HEK293 (cell line): ENCODE results near the gene KCNT1.

Source experiments
- CTCF ChIA-PET: fragments of 350-600 bp; formaldehyde crosslinking; extraction: SDS; loops from one replicate; lab custom pipeline; 2021; ENCODE audit warnings: antibody characterized with exemption; lab: Yijun Ruan, JAX
- POLR2A ChIA-PET: fragments of 300-600 bp; formaldehyde crosslinking; extraction: SDS; loops from one replicate; lab custom pipeline; 2020; ENCODE audit warnings: antibody characterized with exemption, inconsistent platforms; lab: Yijun Ruan, JAX
- H3K27ac ChIP-seq: fragments of 200-500 bp; sonication (Bioruptor generic); 2 replicates; pipeline ENCODE4 v1.5.1; 2014; ENCODE audit warnings: low read depth, low read length, control low read depth, inconsistent platforms; ENCODE audit errors: extremely low read depth
- H3K36me3 ChIP-seq, 2 experiments: fragments of 200-500 bp in 1 of 2; sonication (Bioruptor generic) in 1 of 2; 1 replicate in 1 of 2; 2 replicates in 1 of 2; pipeline ENCODE4 v1.5.1; 2014 to 2017; ENCODE audit warnings: inconsistent platforms in 2 of 2, low read length in 2 of 2; ENCODE audit not compliant: control insufficient read depth in 2 of 2, insufficient read depth in 1 of 2
- H3K4me1 ChIP-seq: fragments of 200-500 bp; sonication (Bioruptor generic); 2 replicates; pipeline ENCODE4 v1.5.1; 2014; ENCODE audit warnings: mild to moderate bottlenecking, low read length, inconsistent platforms; ENCODE audit not compliant: control insufficient read depth, insufficient read depth
- H3K4me3 ChIP-seq: 2 replicates; pipeline ENCODE4 v1.5.1; 2011; ENCODE audit warnings: low read depth, mild to moderate bottlenecking, control low read depth, low read length, moderate library complexity
- H3K9me3 ChIP-seq: fragments of 200-500 bp; sonication (Bioruptor generic); 2 replicates; pipeline ENCODE4 v1.5.1; 2014; ENCODE audit warnings: low read depth, low read length, inconsistent platforms; ENCODE audit not compliant: control insufficient read depth, insufficient read depth
- FEZF1 ChIP-seq: fragments of 450-650 bp; formaldehyde crosslinking; IDR thresholded peaks from 2 replicates; pipeline ENCODE4 v1.5.1; 2016; ENCODE audit warnings: missing biosample characterization, missing genetic modification characterization
- KLF7 ChIP-seq: fragments of 450-650 bp; formaldehyde crosslinking; IDR thresholded peaks from 2 replicates; pipeline ENCODE4 v1.5.1; 2016; ENCODE audit warnings: missing biosample characterization, missing genetic modification characterization, borderline replicate concordance
- SP7 ChIP-seq: fragments of 450-650 bp; formaldehyde crosslinking; IDR thresholded peaks from 2 replicates; pipeline ENCODE4 v1.5.1; 2016; ENCODE audit warnings: missing biosample characterization, missing genetic modification characterization
- ZEB2 ChIP-seq: fragments of 450-650 bp; formaldehyde crosslinking; IDR thresholded peaks from 2 replicates; pipeline ENCODE4 v1.5.1; 2016; ENCODE audit warnings: missing biosample characterization, missing genetic modification characterization
- ZIC2 ChIP-seq: fragments of 450-650 bp; formaldehyde crosslinking; IDR thresholded peaks from 2 replicates; pipeline ENCODE4 v1.5.1; 2016; ENCODE audit warnings: missing biosample characterization, missing genetic modification characterization
- ZNF114 ChIP-seq: fragments of 450-650 bp; formaldehyde crosslinking; IDR thresholded peaks from 2 replicates; pipeline ENCODE4 v1.5.0; 2017; ENCODE audit warnings: missing biosample characterization, missing genetic modification characterization
- ZNF140 ChIP-seq: fragments of 450-650 bp; formaldehyde crosslinking; IDR thresholded peaks from 2 replicates; pipeline ENCODE4 v1.5.1; 2016; ENCODE audit warnings: missing biosample characterization, missing genetic modification characterization
- ZNF146 ChIP-seq: fragments of 450-650 bp; formaldehyde crosslinking; IDR thresholded peaks from 2 replicates; pipeline ENCODE4 v1.5.1; 2016; ENCODE audit warnings: missing biosample characterization, missing genetic modification characterization
- ZNF211 ChIP-seq: fragments of 450-650 bp; formaldehyde crosslinking; IDR thresholded peaks from 2 replicates; pipeline ENCODE4 v1.5.1; 2016; ENCODE audit warnings: low read depth, missing biosample characterization, missing genetic modification characterization
- ZNF433 ChIP-seq: fragments of 450-650 bp; formaldehyde crosslinking; IDR thresholded peaks from 2 replicates; pipeline ENCODE4 v1.5.1; 2016; ENCODE audit warnings: missing biosample characterization, missing genetic modification characterization, low read depth
- ZNF549 ChIP-seq: fragments of 450-650 bp; IDR thresholded peaks from 2 replicates; pipeline ENCODE4 v1.5.1; 2018; ENCODE audit warnings: missing biosample characterization, missing genetic modification characterization, mild to moderate bottlenecking, inconsistent platforms, moderate library complexity
- ZNF560 ChIP-seq: fragments of 450-650 bp; formaldehyde crosslinking; IDR thresholded peaks from 2 replicates; pipeline ENCODE4 v1.5.1; 2017; ENCODE audit warnings: missing biosample characterization, missing genetic modification characterization, borderline replicate concordance
- ZNF561 ChIP-seq: fragments of 450-650 bp; IDR thresholded peaks from 2 replicates; pipeline ENCODE4 v1.5.1; 2018; ENCODE audit warnings: missing biosample characterization, missing genetic modification characterization, borderline replicate concordance
- ZNF707 ChIP-seq: fragments of 450-650 bp; formaldehyde crosslinking; IDR thresholded peaks from 2 replicates; pipeline ENCODE4 v1.5.1; 2016; ENCODE audit warnings: missing biosample characterization, missing genetic modification characterization
- ZNF777 ChIP-seq: fragments of 450-650 bp; formaldehyde crosslinking; IDR thresholded peaks from 2 replicates; pipeline ENCODE4 v1.5.1; 2017; ENCODE audit warnings: missing biosample characterization, missing genetic modification characterization, borderline replicate concordance
- ZNF785 ChIP-seq: fragments of 450-650 bp; formaldehyde crosslinking; IDR thresholded peaks from 2 replicates; pipeline ENCODE4 v1.5.1; 2016; ENCODE audit warnings: missing biosample characterization, missing genetic modification characterization
- ZNF830 ChIP-seq: fragments of 450-650 bp; IDR thresholded peaks from 2 replicates; pipeline ENCODE4 v1.5.0; 2018; ENCODE audit warnings: missing biosample characterization, missing genetic modification characterization, low read depth, mild to moderate bottlenecking, moderate library complexity
- ZSCAN23 ChIP-seq: fragments of 450-650 bp; formaldehyde crosslinking; IDR thresholded peaks from 2 replicates; pipeline ENCODE4 v1.5.1; 2016; ENCODE audit warnings: missing biosample characterization, missing genetic modification characterization
- TF ChIP-seq, protein P1 (sequence below): fragments of 450-650 bp; formaldehyde crosslinking; IDR thresholded peaks from 2 replicates; pipeline ENCODE4 v1.5.1; 2016; ENCODE audit warnings: missing biosample characterization, missing genetic modification characterization
- TF ChIP-seq, protein P2 (sequence below): fragments of 450-650 bp; formaldehyde crosslinking; IDR thresholded peaks from 2 replicates; pipeline ENCODE4 v1.5.1; 2017; ENCODE audit warnings: missing biosample characterization, missing genetic modification characterization
- TF ChIP-seq, protein P3 (sequence below): fragments of 450-650 bp; formaldehyde crosslinking; IDR thresholded peaks from 2 replicates; pipeline ENCODE4 v1.5.1; 2017; ENCODE audit warnings: missing biosample characterization, missing genetic modification characterization
- TF ChIP-seq, protein P4 (sequence below): fragments of 450-650 bp; formaldehyde crosslinking; optimal IDR thresholded peaks from 2 replicates; pipeline ENCODE3; 2016; ENCODE audit warnings: missing biosample characterization, mild to moderate bottlenecking, missing genetic modification characterization
- TF ChIP-seq, protein P5 (sequence below): fragments of 450-650 bp; formaldehyde crosslinking; IDR thresholded peaks from 2 replicates; pipeline ENCODE4 v1.5.1; 2016; ENCODE audit warnings: missing biosample characterization, missing genetic modification characterization, low read depth
- TF ChIP-seq, protein P6 (sequence below): fragments of 450-650 bp; formaldehyde crosslinking; IDR thresholded peaks from 2 replicates; pipeline ENCODE4; 2016; ENCODE audit warnings: missing biosample characterization, missing genetic modification characterization
- TF ChIP-seq, protein P7 (sequence below): fragments of 450-650 bp; formaldehyde crosslinking; IDR thresholded peaks from 2 replicates; pipeline ENCODE4 v1.5.1; 2016; ENCODE audit warnings: missing biosample characterization, missing genetic modification characterization

KCNT1 gene

DNA sequence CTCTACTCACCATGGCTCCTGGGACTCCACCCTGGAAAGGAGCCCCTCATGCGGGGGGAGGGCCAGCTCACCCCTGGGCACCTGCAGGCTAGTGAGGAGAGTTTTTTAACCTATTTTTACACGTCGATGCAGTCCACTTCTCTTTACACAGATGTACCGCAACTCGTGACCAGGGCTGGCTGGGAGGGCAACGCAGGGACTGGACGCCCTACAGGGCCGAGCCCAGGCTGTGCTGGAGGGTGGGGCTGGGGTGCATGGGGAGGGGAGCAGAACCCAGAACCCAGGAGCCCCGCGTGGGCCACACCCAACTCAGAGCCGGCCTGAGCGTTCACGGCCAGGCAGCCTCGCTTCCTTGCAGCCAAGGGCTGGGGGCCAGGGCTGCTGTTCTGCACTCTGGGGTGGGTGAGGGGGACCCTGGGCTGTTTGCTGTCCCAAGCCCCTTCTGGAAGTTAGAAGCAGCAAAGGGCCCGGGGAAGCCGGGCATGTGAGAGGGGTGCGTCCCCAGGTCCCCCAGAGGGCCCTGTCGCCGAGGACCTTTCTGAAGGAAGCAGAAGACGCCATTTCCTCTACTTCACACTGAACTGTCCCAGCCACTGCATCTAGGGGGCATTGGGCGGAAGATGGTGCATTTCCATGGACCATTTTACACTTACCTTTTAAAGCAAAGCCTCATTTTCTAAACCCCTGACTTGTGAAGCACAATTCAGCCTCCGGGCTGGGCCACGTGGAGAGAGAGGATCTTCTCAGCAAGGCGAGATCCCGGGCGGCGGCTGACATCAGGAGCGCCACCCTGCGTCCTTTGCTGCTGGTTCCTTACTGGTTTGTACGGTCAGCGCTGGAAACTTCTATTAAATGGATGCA lies 90.5 kb downstream of the KCNT1 start (continued):
- no peak for TF ChIP-seq ZNF433 (tag by site-specific recombination)
- TF ChIP-seq, protein P1, sequence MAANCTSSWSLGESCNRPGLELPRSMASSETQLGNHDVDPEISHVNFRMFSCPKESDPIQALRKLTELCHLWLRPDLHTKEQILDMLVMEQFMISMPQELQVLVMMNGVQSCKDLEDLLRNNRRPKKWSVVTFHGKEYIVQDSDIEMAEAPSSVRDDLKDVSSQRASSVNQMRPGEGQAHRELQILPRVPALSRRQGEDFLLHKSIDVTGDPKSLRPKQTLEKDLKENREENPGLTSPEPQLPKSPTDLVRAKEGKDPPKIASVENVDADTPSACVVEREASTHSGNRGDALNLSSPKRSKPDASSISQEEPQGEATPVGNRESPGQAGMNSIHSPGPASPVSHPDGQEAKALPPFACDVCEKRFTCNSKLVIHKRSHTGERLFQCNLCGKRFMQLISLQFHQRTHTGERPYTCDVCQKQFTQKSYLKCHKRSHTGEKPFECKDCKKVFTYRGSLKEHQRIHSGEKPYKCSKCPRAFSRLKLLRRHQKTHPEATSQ (tag by site-specific recombination), result no peak
- TF ChIP-seq ZNF785 (tag by site-specific recombination), result no peak
- TF ChIP-seq ZIC2 (tag by site-specific recombination), result no peak
- TF ChIP-seq FEZF1 (tag by site-specific recombination), result no peak
- TF ChIP-seq, protein P2, sequence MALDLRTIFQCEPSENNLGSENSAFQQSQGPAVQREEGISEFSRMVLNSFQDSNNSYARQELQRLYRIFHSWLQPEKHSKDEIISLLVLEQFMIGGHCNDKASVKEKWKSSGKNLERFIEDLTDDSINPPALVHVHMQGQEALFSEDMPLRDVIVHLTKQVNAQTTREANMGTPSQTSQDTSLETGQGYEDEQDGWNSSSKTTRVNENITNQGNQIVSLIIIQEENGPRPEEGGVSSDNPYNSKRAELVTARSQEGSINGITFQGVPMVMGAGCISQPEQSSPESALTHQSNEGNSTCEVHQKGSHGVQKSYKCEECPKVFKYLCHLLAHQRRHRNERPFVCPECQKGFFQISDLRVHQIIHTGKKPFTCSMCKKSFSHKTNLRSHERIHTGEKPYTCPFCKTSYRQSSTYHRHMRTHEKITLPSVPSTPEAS (tag by site-specific recombination), result no peak
- TF ChIP-seq ZNF549 (tag by site-specific recombination), result no peak
- TF ChIP-seq ZNF140 (tag by site-specific recombination), result no peak
- TF ChIP-seq, protein P3, sequence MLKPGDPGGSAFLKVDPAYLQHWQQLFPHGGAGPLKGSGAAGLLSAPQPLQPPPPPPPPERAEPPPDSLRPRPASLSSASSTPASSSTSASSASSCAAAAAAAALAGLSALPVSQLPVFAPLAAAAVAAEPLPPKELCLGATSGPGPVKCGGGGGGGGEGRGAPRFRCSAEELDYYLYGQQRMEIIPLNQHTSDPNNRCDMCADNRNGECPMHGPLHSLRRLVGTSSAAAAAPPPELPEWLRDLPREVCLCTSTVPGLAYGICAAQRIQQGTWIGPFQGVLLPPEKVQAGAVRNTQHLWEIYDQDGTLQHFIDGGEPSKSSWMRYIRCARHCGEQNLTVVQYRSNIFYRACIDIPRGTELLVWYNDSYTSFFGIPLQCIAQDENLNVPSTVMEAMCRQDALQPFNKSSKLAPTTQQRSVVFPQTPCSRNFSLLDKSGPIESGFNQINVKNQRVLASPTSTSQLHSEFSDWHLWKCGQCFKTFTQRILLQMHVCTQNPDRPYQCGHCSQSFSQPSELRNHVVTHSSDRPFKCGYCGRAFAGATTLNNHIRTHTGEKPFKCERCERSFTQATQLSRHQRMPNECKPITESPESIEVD, result no peak
- TF ChIP-seq, all 188 proteins: peak for 0

DNA sequence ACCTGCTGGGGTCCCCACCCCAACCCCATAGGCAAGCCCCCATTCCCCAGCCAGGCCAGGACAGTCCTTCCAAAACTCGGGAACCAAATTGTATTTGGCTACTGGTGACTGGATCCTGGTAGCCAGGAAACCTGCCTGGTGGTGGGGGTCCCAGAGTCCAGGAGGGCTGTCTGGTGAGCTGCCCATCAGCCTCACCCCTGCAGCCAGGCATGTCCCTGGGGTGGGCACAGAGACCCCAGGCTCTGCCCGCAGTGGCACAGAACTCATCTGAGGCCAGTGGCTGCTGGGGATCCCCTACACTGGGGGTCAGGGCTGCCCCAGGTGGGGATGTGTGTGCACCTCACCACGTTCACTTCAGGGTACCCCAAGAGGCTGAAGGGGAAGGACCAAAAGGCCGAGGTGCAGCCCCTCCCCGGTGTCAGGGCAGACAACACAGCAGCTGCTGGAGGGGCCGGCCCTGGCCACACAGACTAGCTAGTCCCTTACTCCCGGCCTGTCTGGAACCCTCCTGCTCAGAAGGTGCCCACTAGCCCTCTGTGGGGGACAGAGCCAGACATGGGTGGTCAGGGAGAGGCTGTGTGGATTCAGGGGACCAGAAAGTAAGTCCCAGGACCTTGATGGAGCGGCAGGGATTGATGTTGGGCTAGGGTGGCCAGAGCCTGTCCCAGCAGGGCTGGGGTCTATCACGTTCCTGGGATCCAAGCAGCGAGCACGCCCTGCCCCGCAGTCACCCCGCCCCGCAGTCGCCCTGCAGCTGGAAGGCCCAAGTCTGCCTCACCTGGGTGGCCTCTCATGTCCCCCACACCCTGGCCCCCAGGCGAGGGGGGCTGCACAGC lies 91.5 kb downstream of the KCNT1 start:
- Histone ChIP-seq H3K4me1 (no peaks in the 10 kb centered on the region), H3K9me3 (no peaks in the 10 kb centered on the region), H3K4me3 (no peak overlapping the region), H3K27ac (no peak overlapping the region), H3K36me3 (no peaks in the 10 kb centered on the region)
- ChIA-PET CTCF (interaction anchor here (0.5 kb wide), 1 partner anchor 83 kb away, joined by 3 read pairs; no protein-coding TSS in a partner anchor), POLR2A (no interaction called here)
- no peak for TF ChIP-seq ZNF211 (tag by site-specific recombination)
- TF ChIP-seq ZNF830 (tag by site-specific recombination), result no peak
- TF ChIP-seq ZNF561 (tag by site-specific recombination), result no peak
- no peak for TF ChIP-seq KLF7 (tag by site-specific recombination)
- no peak for TF ChIP-seq ZNF146 (tag by site-specific recombination)
- TF ChIP-seq ZSCAN23 (tag by site-specific recombination), result no peak
- TF ChIP-seq, protein P4, sequence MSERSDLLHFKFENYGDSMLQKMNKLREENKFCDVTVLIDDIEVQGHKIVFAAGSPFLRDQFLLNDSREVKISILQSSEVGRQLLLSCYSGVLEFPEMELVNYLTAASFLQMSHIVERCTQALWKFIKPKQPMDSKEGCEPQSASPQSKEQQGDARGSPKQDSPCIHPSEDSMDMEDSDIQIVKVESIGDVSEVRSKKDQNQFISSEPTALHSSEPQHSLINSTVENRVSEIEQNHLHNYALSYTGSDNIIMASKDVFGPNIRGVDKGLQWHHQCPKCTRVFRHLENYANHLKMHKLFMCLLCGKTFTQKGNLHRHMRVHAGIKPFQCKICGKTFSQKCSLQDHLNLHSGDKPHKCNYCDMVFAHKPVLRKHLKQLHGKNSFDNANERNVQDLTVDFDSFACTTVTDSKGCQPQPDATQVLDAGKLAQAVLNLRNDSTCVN (tag by site-specific recombination), result no peak
- no peak for TF ChIP-seq ZNF707
- TF ChIP-seq SP7, result no peak
- TF ChIP-seq, protein P5, sequence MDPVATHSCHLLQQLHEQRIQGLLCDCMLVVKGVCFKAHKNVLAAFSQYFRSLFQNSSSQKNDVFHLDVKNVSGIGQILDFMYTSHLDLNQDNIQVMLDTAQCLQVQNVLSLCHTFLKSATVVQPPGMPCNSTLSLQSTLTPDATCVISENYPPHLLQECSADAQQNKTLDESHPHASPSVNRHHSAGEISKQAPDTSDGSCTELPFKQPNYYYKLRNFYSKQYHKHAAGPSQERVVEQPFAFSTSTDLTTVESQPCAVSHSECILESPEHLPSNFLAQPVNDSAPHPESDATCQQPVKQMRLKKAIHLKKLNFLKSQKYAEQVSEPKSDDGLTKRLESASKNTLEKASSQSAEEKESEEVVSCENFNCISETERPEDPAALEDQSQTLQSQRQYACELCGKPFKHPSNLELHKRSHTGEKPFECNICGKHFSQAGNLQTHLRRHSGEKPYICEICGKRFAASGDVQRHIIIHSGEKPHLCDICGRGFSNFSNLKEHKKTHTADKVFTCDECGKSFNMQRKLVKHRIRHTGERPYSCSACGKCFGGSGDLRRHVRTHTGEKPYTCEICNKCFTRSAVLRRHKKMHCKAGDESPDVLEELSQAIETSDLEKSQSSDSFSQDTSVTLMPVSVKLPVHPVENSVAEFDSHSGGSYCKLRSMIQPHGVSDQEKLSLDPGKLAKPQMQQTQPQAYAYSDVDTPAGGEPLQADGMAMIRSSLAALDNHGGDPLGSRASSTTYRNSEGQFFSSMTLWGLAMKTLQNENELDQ (tag by site-specific recombination), result no peak
- TF ChIP-seq ZNF560 (tag by site-specific recombination), result no peak
- TF ChIP-seq ZNF114 (tag by site-specific recombination), result no peak
- TF ChIP-seq, protein P6, sequence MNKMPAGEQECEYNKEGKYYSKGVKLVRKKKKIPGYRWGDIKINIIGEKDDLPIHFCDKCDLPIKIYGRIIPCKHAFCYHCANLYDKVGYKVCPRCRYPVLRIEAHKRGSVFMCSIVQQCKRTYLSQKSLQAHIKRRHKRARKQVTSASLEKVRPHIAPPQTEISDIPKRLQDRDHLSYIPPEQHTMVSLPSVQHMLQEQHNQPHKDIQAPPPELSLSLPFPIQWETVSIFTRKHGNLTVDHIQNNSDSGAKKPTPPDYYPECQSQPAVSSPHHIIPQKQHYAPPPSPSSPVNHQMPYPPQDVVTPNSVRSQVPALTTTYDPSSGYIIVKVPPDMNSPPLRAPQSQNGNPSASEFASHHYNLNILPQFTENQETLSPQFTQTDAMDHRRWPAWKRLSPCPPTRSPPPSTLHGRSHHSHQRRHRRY (tag by site-specific recombination), result no peak
- TF ChIP-seq, protein P7, sequence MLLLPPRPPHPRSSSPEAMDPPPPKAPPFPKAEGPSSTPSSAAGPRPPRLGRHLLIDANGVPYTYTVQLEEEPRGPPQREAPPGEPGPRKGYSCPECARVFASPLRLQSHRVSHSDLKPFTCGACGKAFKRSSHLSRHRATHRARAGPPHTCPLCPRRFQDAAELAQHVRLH, result no peak
- TF ChIP-seq ZEB2, result no peak
- TF ChIP-seq ZNF777 (tag by site-specific recombination), result no peak
